Fibroblast of lung (primary cell): Measurements from ENCODE around the gene FXYD1.

Experiments
- EZH2 ChIP-seq: IDR thresholded peaks from 2 replicates; pipeline ENCODE4 v1.5.1; 2012; ENCODE audit warnings: low read length, control low read depth, mild to moderate bottlenecking; ENCODE audit errors: missing control alignments
- TF ChIP-seq, protein P1 (sequence below), 2 donors: IDR thresholded peaks in 1 of 2; conservative IDR thresholded peaks in 1 of 2; 1 replicate in 1 of 2; 2 replicates in 1 of 2; pipeline ENCODE4 v1.5.1; 2011 to 2012; ENCODE audit warnings: low read length in 2 of 2, control low read depth in 1 of 2, inconsistent platforms in 1 of 2, low read depth in 1 of 2, mild to moderate bottlenecking in 1 of 2

- TF ChIP-seq, protein P1, sequence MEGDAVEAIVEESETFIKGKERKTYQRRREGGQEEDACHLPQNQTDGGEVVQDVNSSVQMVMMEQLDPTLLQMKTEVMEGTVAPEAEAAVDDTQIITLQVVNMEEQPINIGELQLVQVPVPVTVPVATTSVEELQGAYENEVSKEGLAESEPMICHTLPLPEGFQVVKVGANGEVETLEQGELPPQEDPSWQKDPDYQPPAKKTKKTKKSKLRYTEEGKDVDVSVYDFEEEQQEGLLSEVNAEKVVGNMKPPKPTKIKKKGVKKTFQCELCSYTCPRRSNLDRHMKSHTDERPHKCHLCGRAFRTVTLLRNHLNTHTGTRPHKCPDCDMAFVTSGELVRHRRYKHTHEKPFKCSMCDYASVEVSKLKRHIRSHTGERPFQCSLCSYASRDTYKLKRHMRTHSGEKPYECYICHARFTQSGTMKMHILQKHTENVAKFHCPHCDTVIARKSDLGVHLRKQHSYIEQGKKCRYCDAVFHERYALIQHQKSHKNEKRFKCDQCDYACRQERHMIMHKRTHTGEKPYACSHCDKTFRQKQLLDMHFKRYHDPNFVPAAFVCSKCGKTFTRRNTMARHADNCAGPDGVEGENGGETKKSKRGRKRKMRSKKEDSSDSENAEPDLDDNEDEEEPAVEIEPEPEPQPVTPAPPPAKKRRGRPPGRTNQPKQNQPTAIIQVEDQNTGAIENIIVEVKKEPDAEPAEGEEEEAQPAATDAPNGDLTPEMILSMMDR (conservative IDR thresholded peaks at IDR 0.05 in 1 of 2, IDR thresholded peaks at IDR 0.05 in 1 of 2; ENCODE audit: low read depth in 1 of 2, low read length in 2 of 2): no peak
- TF ChIP-seq EZH2: no peak
These were observed 24.1 kb downstream of the FXYD1 start for GRCh38 chr19:35162471-35163326.
